Right cardiac atrium (tissue), 5 donors: Measurements from ENCODE around the gene C21orf58. TPM values are rescaled to one million over a fixed set of nuclear protein-coding genes. Genes with fewer than 3 reads are reported as not detected.

ENCODE experiments used
- ATAC-seq, 2 donors: fragments of 200-7000 bp; cut with Tn5 transposase; one replicate each; pipeline versions ENCODE4 v1.8.0 to v1.9.1; 2020; ENCODE audit warnings: moderate library complexity in 2 of 2, mild to moderate bottlenecking in 1 of 2
- DNase-seq, 3 donors: peaks; one replicate each; pipeline ENCODE4 v3.0.0-alpha.2; 2020
- H3K27ac ChIP-seq: one replicate; pipeline ENCODE4 v1.5.1; 2013; ENCODE audit warnings: mild to moderate bottlenecking, low read length, control low read depth, moderate library complexity
- H3K27me3 ChIP-seq: one replicate; pipeline ENCODE4 v1.6.1; 2013; ENCODE audit not compliant: control insufficient read depth, insufficient read depth
- H3K4me1 ChIP-seq: one replicate; pipeline ENCODE4 v1.6.1; 2013; ENCODE audit warnings: low read length; ENCODE audit not compliant: control insufficient read depth, insufficient read depth
- H3K4me3 ChIP-seq: one replicate; pipeline ENCODE4 v1.5.1; 2013; ENCODE audit warnings: low read length, control low read depth
- H3K9me3 ChIP-seq: one replicate; pipeline ENCODE4 v1.6.1; 2013; ENCODE audit warnings: low read length; ENCODE audit not compliant: control insufficient read depth
- WGBS: extraction: QIAGEN DNeasy Blood & Tissue Kit; methylation state at CpG from one replicate; pipeline ENCODE4 v1.1.7; 2013; 5-methylcytosine and 5-hydroxymethylcytosine counted together
- intact Hi-C, 4 donors: fragments of 100-400 bp; cut with DNase I; formaldehyde crosslinking; loops; one replicate each; pipeline versions ENCODE4 v1.11.0 to v1.14.0; 2022 to 2023
- polyA plus RNA-seq: library from polyadenylated mRNA; stranded (reverse); fragments of 200-250 nt; gene quantifications from one replicate; pipeline ENCODE4 v1.2.3, GENCODE V29; 2013
- total RNA-seq, 4 donors: library from RNA; stranded (reverse); fragmentation: NEBNext Ultra II Directional; extraction: Animal tissue kit (Norgen Biotek cat#: 25700); gene quantifications; one replicate each; pipeline ENCODE4 v1.2.1, GENCODE V29; 2021
- donor health status: healthy with polysubstance abuse.
- donor health status: DM: no; HTN: yes; CAD: no.
- donor health status: DM: no; HTN: no; CAD: no.
- donor health status: DM: no; HTN: yes; CAD: no; lungs with severe emphysema.
- donor health status: DM: yes; HTN: yes; CAD: no.

The C21orf58 gene
- total and polyA plus RNA-seq, 5 donors = 0.84 to 2.1 (median 1.6) TPM

DNA sequence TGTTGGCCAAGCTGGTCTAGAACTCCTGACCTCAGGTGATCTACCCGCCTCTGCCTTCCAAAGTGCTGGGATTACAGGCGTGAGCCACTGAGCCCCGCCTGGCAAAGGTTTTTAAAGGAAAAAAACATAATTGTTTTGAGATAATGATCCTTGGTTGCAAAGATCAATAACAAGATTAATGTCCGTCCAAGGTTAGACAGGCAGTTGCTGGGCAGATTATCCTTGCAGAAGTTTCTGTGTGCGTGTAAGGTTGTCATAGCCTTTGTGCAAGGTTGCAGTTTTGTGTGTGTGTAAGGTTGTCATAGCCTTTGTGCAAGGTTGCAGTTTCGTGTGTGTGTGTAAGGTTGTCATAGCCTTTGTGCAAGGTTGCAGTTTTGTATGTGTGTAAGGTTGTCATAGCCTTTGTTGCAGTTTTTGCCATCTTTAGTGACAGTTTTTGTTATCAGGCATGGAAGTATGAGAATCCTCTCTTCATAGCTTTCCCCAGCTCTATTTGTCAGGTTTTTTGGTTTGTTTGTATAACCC, 34.0 kb downstream of the C21orf58 start:
- no peaks in the 10 kb centered on the region for H3K4me1 ChIP-seq
- no peak for DNase-seq
- 82% methylated on average over 6 of the region's 6 CpGs for WGBS
- H3K27ac ChIP-seq = no peak overlapping the region
- H3K4me3 ChIP-seq = no peak overlapping the region
- no peak for ATAC-seq
- intact Hi-C loops = loop anchor here in 2 of 4 donors (10.0 kb wide), 2 partner anchors 135 to 315 kb away; partner anchors contain the start of gene FTCD (in 1 of the 2)
- H3K9me3 ChIP-seq = no peaks in the 10 kb centered on the region
- no peaks in the 10 kb centered on the region for H3K27me3 ChIP-seq

DNA sequence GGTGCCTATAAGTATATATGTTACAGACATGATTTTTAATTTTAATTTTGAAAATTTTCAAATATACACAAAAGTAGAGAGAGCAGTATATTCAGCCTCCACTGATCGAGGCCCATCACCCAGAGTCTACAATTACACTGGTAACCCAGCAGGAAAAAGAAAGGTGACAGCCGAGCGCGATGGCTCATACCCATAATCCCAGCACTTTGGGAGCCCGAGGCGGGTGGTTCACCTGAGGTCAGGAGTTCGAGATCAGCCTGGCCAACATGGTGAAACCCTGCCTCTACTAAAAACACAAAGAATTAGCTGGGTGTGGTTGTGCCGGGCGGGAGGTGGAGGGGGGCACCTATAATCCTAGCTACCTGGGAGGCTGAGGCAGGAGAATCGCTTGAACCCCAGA, 36.1 kb downstream of the C21orf58 start:
- H3K9me3 ChIP-seq = no peaks in the 10 kb centered on the region
- intact Hi-C loops = loop anchor here in 3 of 4 donors (2.0 to 10.0 kb wide), 3 partner anchors 37 to 313 kb away; partner anchors contain the start of genes FTCD (in 1 of the 3) and PCNT (in 1 of the 3)
- no peak overlapping the region for H3K4me3 ChIP-seq
- ATAC-seq (no peak), DNase-seq (no peak)
- WGBS = 92% methylated on average over 10 of the region's 10 CpGs
- H3K4me1 ChIP-seq = peaks cover 4% of the 10 kb centered on the region
- no peak overlapping the region for H3K27ac ChIP-seq
- no peaks in the 10 kb centered on the region for H3K27me3 ChIP-seq

DNA sequence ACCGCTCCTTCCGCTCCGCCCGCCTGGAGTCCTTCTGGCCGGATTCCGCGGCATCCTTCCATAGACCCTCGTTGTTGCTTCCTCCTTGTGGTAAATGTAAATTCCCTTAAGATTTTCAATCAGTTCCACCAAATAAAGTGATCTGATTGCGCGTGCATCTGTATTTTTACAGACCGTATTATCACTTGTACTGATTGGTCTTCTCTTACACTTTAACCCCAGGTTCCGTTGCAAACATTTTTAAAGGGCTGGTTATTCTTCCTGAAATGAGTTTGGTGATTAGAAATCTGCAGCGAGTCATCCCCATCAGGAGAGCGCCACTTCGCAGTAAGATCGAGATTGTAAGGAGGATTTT, 37.0 kb downstream of the C21orf58 start:
- intact Hi-C loops = loop anchor here in 3 of 4 donors (2.0 to 10.0 kb wide), 3 partner anchors 38 to 312 kb away; partner anchors contain the start of genes FTCD (in 1 of the 3) and PCNT (in 1 of the 3)
- no peak for ATAC-seq
- peaks cover 4% of the 10 kb centered on the region for H3K4me1 ChIP-seq
- H3K4me3 ChIP-seq = peak overlapping the region; percentile 80
- DNase-seq = no peak
- H3K27ac ChIP-seq = peak overlapping the region; percentile 77
- under 1% methylated on average over 16 of the region's 16 CpGs for WGBS
- no peaks in the 10 kb centered on the region for H3K9me3 ChIP-seq
- no peaks in the 10 kb centered on the region for H3K27me3 ChIP-seq

DNA sequence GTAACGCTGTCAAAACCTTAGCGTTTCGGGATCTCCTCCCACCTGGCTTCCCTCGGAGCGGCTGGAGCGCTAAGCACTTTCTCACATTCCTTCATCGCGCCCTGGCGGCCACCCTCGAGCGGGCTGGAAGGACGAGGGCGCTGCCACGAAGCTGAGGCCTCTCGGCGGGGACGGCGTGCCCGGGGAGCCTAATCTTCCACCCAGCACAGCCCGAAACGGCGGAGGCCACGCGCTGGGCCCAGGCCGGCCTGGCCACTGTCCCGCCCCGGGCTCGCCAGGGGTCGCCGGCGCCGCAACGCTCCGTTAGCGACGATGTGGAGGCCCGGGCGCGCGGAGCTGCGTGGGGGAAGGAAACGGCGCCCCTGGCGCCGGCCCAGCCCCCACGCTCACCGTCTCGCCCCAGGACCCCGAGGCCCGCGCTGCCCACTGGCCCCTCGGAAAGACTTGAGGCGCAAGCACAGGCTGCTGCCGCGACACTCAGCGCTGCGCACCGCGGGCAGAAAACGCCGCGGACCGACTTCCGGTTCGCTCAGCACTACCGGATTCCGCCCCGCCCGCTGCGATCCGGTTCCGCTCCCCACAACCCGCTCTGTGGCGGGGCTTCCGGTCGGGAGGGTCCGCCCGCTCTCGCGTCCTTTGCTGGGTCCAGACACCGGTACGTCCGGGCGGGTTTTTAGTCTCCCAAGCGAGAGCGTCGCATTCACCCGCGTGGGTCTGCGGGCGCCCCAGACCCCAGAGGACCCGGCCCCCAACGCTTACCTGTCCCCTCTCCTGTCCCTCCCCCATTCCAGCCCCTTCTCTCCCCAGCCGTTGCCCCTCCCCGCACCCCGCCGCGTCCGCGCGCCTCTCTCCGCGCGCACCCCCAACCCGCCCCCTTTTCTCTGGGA, 37.7 kb downstream of the C21orf58 start, which contains the start of gene YBEY:
YBEY (plus strand) TSS at position 582 of the 887 bp plus-strand sequence. CDS start 572 bp downstream, outside the sequence.
- DNase-seq (peak; percentile 92 to 96 (median 96)), ATAC-seq (peak; percentile 97)
- intact Hi-C loops = loop anchor here in 3 of 4 donors (2.0 to 10.0 kb wide), 3 partner anchors 39 to 311 kb away; partner anchors contain the start of genes FTCD (in 1 of the 3) and PCNT (in 1 of the 3)
- Histone ChIP-seq H3K4me1 (peaks cover 4% of the 10 kb centered on the region), H3K27me3 (no peaks in the 10 kb centered on the region), H3K4me3 (peak within 1 kb of the TSS; percentile 80), H3K27ac (peak within 1 kb of the TSS; percentile 77), H3K9me3 (no peaks in the 10 kb centered on the region)
- WGBS = under 1% methylated on average over 105 of the region's 105 CpGs

DNA sequence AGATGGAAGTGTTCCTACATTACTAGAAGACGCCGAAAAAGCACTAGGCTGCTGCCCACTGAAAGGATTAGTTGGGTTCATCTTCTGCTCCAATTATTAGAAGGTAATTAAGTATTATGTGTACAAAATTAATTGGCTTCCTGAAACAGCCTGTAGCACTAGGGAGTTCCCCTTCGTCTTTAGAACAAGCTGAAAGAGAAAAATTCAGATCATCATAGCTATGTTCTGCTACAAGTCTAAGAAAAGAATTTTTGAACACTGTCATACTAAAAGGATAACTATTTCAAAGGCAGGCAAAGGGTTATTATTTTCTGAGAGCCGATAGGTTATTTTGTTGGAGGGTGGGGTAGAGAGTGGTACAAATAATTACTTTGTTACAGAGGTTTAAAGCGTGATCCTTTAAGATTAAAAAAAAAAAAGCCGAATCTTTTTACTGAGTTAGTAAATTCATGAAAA, 38.4 kb downstream of the C21orf58 start, which contains the start of gene MCM3AP:
MCM3AP (minus strand) TSS at position 406 of the 456 bp plus-strand sequence; CDS start at position 81, 325 bp downstream.
- H3K4me1 ChIP-seq = peaks cover 4% of the 10 kb centered on the region
- peak within 1 kb of the TSS; percentile 80 for H3K4me3 ChIP-seq
- ATAC-seq (no peak), DNase-seq (no peak)
- H3K9me3 ChIP-seq = no peaks in the 10 kb centered on the region
- intact Hi-C loops = loop anchor here in 2 of 4 donors (10.0 kb wide), 2 partner anchors 130 to 310 kb away; partner anchors contain the start of gene FTCD (in 1 of the 2)
- 32% methylated on average over 6 of the region's 6 CpGs for WGBS
- peak within 1 kb of the TSS; percentile 77 for H3K27ac ChIP-seq
- no peaks in the 10 kb centered on the region for H3K27me3 ChIP-seq

DNA sequence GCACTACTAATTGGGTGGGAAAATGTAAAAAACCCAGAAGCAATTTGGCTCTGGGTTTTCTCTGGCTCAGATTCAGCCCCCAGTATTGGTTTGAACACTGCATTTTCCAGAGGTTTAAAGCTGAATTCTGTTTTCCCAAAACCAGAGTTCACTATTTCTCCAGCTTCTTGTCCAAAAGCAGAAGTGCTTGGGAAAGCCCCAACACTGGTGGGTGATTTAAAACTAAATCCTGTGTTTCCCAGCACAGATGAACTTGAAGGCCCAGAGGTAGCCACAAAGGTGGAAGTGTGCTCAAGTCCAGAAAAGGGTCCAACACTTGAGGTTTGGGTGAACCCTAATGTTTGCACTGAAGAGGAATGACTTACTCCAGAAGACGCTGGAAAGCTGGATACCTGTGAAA, 38.9 kb downstream of the C21orf58 start:
- Histone ChIP-seq H3K4me1 (peaks cover 4% of the 10 kb centered on the region), H3K27me3 (no peaks in the 10 kb centered on the region), H3K4me3 (peak overlapping the region; percentile 80), H3K27ac (no peak overlapping the region), H3K9me3 (no peaks in the 10 kb centered on the region)
- WGBS = 93% methylated on average over 1 of the region's 1 CpG
- intact Hi-C loops = loop anchor here in 2 of 4 donors (10.0 kb wide), 2 partner anchors 130 to 310 kb away; partner anchors contain the start of gene FTCD (in 1 of the 2)
- ATAC-seq (no peak), DNase-seq (no peak)

DNA sequence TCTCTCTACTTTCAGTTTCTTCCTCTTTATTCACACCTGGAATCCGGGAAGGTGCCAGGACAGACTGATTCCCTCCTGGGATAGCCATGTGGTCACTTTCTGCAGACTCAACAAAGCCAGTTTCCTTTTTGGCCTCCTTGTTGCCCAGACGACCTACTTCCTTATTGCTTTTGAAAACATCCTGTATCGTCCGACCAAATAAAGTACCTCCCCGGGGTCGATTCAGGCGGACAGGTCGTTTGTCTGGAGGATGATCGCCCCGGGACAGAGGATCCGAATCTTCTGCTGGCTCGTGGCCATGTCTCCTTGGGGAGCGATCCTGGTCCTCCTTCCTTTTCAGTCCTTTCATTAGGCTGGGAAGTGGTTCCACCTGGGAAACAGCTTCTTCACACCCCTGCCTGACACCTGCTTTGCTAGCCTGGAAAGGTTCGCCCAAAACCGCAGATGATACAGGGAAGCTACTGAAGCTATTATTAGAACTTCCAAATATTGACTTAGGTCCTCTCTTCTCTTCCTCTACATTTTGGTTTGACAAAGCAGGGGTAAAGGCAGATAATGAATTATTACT, 39.5 kb downstream of the C21orf58 start:
- no peak overlapping the region for H3K4me3 ChIP-seq
- no peak for DNase-seq
- no peak overlapping the region for H3K27ac ChIP-seq
- ATAC-seq = no peak
- no peaks in the 10 kb centered on the region for H3K27me3 ChIP-seq
- H3K9me3 ChIP-seq = no peaks in the 10 kb centered on the region
- 73% methylated on average over 15 of the region's 15 CpGs for WGBS
- intact Hi-C loops = loop anchor here in 2 of 4 donors (10.0 kb wide), 2 partner anchors 129 to 309 kb away; partner anchors contain the start of gene FTCD (in 1 of the 2)
- peaks cover 4% of the 10 kb centered on the region for H3K4me1 ChIP-seq

DNA sequence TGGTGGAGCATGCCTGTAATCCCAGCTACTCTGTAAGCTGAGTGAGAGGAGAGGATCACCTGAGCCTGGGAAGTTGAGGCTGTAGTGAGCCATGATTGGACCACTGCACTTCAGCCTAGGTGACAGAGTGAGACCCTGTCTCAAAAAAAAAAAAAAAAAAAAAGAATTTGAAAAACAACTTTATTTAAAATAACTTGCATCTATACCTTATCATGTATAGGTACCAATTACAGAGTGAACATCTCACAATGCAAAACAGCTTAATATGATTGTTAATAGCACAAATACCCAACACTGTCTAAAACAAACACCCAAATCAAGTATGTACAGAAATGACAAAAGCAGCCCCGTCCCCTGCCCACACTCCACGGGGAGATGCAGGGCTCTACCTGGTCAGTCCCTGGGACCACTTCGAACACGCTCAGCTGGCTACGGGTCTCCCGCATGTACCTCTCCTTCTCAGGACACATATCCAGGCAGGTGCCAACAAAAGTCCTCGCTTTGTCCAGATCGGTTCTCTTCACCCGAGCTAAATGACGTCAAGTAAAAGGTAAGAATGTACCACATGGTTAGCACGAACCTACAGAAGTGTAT, 48.8 kb downstream of the C21orf58 start:
- intact Hi-C loops = loop anchor here in 1 of 4 donors (10.0 kb wide), 1 partner anchor 60 kb away; no protein-coding TSS in a partner anchor
- no peak for ATAC-seq
- H3K27me3 ChIP-seq = no peaks in the 10 kb centered on the region
- no peaks in the 10 kb centered on the region for H3K4me1 ChIP-seq
- no peak overlapping the region for H3K27ac ChIP-seq
- no peak overlapping the region for H3K4me3 ChIP-seq
- no peak for DNase-seq
- 93% methylated on average over 11 of the region's 11 CpGs for WGBS
- H3K9me3 ChIP-seq = no peaks in the 10 kb centered on the region

DNA sequence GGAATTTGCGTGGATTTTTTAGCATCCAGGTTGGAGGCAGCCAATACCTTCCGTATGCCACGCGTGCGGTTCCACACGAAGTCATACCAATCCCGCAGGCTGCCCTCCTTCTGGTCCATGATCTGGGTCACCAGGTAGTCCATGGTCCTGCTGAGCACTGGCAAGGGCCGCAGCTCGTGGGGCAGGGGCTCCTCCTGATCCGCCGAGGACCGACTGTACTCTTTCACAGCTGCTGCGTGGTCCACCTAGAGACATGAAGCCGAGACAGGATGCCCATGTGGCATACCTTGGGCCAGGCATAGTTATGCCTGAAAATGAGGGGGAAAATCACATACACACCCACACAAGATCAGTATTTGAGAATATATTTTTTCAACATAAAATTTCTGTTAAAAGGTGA, 50.3 kb downstream of the C21orf58 start:
- intact Hi-C loops = loop anchor here in 1 of 4 donors (10.0 kb wide), 1 partner anchor 59 kb away; no protein-coding TSS in a partner anchor
- Histone ChIP-seq H3K9me3 (no peaks in the 10 kb centered on the region), H3K4me3 (no peak overlapping the region), H3K27ac (no peak overlapping the region), H3K27me3 (no peaks in the 10 kb centered on the region), H3K4me1 (no peaks in the 10 kb centered on the region)
- DNase-seq (no peak), ATAC-seq (no peak)
- 96% methylated on average over 14 of the region's 14 CpGs for WGBS

DNA sequence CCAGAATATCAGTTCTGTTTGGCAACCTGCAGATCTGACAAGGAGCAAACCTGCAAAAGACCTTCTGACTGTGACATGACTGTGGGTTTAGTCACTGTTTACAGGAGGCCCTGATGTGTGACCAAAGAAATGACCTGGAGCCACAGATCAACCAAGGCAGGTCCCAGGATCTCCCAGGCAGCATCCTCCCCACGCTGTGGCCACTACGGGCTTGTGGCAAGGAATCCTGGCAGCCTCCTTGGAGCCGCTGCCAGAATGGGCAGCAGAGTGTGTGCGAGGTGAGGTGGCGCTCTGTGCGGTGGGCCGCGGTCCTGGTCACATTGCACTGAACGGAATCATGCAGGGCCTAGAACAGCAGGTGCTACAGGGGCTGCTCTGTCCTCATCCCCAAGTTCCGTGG, 54.2 kb downstream of the C21orf58 start:
- Histone ChIP-seq H3K9me3 (no peaks in the 10 kb centered on the region), H3K4me1 (no peaks in the 10 kb centered on the region), H3K4me3 (no peak overlapping the region), H3K27ac (no peak overlapping the region), H3K27me3 (no peaks in the 10 kb centered on the region)
- intact Hi-C loops = no loop called here
- DNase-seq (no peak), ATAC-seq (no peak)
- WGBS = 95% methylated on average over 10 of the region's 10 CpGs
